ENCODE data around the gene ADAT3. TPM values are rescaled to one million over a fixed set of nuclear protein-coding genes. Genes with fewer than 3 reads are reported as not detected.

Gene ADAT3
- total RNA-seq, 1 donor from 2014 or later = 2.1 TPM

DNA sequence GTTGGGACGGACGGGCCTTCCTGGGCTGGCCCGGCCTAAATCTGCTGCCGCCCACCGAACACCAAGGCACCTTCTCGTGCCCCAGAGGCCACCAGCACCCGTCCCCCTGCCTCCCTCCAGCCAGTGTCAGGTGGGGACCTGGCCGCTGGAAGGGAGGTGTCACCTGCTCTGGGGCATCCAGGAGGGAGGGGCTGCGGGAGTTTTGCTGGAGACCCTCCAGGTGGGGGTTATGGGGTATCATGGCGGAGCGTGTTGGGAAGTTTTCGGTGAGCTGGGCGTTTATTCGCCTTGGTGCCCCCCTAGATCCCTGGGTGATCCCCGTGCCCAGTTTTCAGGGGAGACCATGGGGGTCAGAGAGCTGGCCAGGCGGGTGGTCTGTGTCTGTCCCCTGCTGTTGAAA is 45.4 kb downstream of the ADAT3 start:
- intact Hi-C loops (cut with DNase I) = no loop called here
- DNase-seq (ENCODE audit: low spot score) = no peak

GRCh38 chr19:1952635-1953034 is 47.4 kb downstream of the ADAT3 start:
- intact Hi-C loops (cut with DNase I) = no loop called here
- no peak for DNase-seq (ENCODE audit: low spot score)

- no peak for DNase-seq (ENCODE audit: low spot score)
- intact Hi-C loops (cut with DNase I) = no loop called here
Observed at GRCh38 chr19:1953037-1953436, 47.8 kb downstream of the ADAT3 start.

GRCh38 chr19:1953441-1954094 is 48.4 kb downstream of the ADAT3 start:
- DNase-seq (ENCODE audit: low spot score) = no peak
- intact Hi-C loops (cut with DNase I) = no loop called here

DNA sequence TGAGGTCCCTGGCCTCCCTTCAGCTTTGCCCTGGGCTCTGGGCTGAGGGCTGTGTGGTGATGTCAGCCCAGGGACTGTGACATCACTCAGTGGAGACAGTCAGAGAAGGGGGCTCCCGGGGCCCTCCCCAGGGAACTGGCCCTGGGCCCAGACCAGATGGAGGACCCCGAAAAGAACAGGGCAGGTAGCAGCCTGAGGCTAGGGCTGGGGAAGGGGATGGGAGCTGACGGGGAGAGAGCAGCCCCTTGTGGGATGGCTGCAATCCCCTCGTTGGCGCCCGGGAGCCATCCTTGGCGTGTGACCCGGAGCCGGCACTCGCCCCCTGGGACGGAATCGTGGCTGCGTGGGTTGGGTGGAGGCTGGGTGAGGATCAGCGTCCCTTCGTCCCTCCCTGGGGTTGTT is 49.3 kb downstream of the ADAT3 start:
- DNase-seq (ENCODE audit: low spot score) = no peak
- intact Hi-C loops (cut with DNase I) = no loop called here

DNA sequence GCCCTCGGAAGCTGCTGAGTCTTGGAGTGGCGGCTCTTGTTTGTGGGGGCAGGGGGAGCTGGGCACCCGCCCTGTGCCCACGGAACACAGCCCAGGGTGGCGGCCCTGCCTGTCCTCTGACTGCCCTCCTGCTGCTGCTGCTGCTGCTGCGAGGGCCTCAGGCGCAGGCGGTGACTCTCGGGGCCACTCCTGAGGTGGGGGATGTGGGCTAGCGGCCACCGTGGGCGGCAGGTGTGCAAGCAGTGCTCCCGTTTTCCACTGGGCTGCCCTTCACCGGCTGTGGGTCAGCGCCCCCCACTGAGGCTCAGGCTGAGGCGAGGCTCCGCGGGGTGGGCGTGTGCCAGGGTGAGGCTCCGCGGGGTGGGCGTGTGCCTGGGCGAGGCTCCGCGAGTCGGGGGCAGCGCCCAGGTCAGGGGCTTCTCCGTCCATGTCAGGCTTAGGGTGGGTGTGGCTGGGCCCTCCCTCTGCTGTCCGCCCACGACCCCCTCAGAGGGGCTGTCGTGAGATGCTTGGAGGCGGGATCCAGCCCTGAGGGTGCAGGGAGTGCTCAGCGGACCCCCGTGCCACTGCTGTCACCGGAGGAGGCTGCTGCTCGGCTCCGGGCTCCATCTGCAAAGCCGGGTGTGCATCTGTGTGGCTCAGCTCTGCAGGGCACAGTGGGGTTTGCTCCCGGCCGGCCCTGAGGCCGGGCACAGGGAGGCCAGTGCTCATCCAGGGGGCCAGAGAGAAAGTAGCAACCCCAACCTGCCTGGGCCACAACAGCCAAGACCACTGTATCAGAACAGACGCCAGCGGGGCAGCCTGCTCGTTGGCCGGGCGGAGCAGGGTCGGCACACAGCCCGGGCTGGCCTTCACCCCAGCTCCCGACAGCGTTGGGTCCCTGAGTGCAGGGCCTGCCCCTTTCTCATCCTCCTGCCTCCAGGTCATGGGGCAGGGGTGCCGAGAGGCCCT is 50.2 kb downstream of the ADAT3 start:
- intact Hi-C loops (cut with DNase I) = no loop called here
- DNase-seq (ENCODE audit: low spot score) = no peak

DNA sequence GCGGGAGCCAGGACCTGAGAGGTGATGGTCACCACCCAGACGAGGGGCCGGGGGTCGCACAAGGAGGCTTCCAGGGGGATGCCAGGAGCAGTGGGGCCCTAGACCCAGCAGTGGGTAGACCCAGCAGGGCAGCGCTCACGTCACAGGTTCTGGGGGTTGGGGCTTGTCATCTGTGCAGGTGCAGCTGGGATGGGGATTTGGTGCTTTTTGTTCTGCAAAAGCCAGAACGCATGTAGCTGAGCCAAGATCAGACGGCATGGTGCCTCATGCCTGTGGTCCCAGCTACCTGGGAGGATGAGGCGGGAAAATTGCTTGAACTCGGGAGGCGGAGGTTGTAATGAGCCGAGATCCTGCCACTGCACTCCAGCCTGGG is 50.9 kb downstream of the ADAT3 start:
- intact Hi-C loops (cut with DNase I) = no loop called here
- no peak for DNase-seq (ENCODE audit: low spot score)

DNA sequence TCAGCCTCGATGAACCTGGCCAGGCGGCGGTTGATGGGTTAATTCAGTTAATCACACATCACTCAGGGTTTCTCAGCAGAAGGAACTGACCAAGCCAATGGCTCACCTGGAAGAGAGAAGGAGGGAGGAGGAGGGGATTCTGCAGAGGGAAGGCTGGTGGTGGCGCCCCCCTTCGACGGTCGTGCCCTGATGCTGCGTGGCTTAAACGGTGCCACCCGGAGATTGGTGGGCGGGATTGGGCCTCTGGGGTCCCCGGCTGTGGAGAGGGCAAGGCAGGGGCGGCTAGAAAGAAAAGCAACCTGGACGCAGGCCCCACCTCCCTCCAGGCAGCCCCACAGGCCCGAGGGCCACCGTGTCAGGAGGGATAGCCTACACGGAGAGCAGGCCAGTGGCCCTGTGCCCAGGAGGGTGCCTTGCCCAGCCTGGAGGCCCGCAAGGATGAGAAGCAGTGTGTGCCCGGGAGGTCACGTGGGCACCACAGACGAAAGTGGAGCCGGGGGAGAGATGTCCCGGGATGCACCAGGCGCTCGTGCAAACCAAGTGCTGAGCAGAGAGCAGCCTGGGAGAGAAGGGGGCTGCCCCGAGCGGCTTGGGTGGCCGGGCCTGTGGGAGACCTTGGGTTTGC is 51.8 kb downstream of the ADAT3 start:
- intact Hi-C loops (cut with DNase I) = no loop called here
- peak; percentile 79 for DNase-seq (ENCODE audit: low spot score)

- no peak for DNase-seq (ENCODE audit: low spot score)
- intact Hi-C loops (cut with DNase I) = no loop called here
Observed at GRCh38 chr19:1957562-1958248, 52.5 kb downstream of the ADAT3 start.

DNA sequence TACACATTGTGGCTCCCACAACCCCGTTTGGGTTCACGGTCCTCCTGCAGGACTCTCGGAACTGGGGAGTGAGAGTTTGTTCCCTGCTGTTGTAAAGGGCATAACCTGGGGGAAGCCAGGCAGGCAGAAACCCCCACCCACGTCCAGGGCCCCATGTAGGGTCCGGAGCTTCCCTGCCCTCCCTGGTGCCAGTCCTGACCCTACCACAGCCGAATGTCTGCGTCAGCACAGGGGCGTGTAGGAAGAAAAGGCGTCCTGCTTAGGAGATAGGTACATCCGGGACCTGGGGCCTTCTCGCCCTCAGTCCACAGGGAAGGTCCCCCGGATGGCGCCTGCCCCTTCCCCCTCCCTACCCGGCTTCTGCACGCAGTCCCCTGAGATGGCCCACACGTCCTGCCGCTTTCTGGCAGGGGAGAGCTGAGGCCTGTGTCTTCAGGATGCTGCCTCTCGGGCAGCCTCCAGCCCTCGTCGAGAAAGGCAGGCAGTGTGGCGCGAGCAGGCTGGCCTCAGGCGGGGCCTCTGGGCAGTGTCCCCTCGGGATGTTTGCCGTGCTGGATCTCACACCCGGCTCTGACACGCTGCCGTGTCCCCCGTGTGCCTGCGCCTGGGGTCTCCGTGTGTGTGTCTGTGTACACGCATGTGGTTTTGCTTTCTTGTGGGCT is 54.9 kb downstream of the ADAT3 start:
- intact Hi-C loops (cut with DNase I) = no loop called here
- DNase-seq (ENCODE audit: low spot score) = no peak

DNA sequence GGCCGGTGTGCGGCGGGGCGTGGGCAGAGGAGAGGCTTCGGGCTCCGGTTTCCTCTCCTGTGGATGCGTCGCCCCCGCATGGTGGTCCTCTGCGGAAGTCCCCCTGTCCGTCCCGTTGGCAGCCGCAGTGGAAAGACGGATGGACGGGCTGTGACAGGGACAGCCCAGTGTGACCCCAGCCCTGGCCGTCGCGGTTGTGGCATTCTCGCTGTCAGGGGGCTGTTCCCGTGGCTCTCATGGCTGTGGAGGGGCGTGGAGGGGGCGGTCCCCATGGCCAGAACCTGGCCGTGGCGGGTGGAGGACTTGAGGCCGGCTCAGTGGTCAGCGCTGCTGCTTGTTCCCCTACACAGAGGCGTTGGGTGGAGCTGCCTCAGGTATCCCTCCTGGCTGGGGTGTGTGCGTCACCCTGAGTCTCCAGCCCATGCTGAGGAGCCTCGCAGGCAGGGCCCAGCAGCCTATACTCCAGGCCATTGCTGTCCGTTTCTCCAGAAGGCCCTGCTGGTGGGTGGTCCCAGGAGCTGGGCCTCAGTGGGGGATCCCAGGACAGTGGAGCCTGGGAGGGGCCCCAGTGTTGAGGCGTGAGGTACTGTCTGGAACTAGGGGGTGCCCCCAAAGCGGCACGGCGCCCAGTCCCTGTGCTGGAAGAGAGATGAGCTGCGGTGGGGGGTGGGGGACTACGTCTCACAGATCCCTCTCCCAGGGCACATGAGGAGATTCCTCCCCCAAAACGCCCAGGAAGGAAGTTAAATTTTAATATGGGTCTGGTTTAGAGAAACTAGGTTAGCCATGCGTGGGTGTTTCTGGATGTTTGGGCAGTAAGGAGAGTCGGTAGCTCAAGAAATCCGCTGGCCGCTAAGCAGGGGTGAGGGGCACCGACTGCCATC is 56.0 kb downstream of the ADAT3 start:
- intact Hi-C loops (cut with DNase I) = no loop called here
- no peak for DNase-seq (ENCODE audit: low spot score)

DNA sequence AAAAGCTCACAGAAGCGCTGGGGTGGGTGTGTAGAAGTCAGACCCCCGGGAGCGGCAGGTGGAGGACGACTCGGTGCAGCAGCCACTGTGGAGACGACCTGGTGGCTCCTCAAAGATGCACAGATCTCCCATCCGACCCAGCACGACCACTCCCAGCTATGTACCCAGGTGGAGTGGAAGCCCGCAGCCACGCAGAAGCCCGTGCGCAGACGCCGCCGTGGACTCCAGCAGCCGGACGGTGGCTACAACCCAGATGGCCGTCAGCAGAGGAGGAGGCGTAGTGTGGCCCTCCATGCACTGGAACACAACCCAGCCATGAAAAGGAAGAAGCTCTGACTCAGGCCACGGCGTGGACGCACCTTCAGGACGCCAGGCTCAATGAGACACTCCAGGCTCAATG is 57.5 kb downstream of the ADAT3 start:
- no peak for DNase-seq (ENCODE audit: low spot score)
- intact Hi-C loops (cut with DNase I) = no loop called here

Other genes starting within 250 kb of the ADAT3 start
- gene ONECUT3, start 151.9 kb upstream of the ADAT3 start, total RNA-seq = not detected
- 0.78 TPM for gene ATP8B3, start 93.1 kb upstream of the ADAT3 start, total RNA-seq
- 16.7 TPM for gene REXO1, start 56.9 kb upstream of the ADAT3 start, total RNA-seq
- gene KLF16, start 41.8 kb upstream of the ADAT3 start, total RNA-seq = 14.1 TPM
- 61.1 TPM for gene ABHD17A, start 19.9 kb upstream of the ADAT3 start, total RNA-seq
- gene SCAMP4, start within 50 bp of the ADAT3 start, total RNA-seq = 14.9 TPM
- 31.4 TPM for gene CSNK1G2, start 35.8 kb downstream of the ADAT3 start, total RNA-seq
- gene BTBD2, start 110.3 kb downstream of the ADAT3 start, total RNA-seq = 60.5 TPM
- gene MKNK2, start 145.8 kb downstream of the ADAT3 start, total RNA-seq = 122 TPM
- 17.0 TPM for gene MOB3A, start 190.9 kb downstream of the ADAT3 start, total RNA-seq
- 4.3 TPM for gene IZUMO4, start 191.5 kb downstream of the ADAT3 start, total RNA-seq
- 89.0 TPM for gene AP3D1, start 246.2 kb downstream of the ADAT3 start, total RNA-seq